HepG2 (cell line): Measurements from ENCODE around the gene PIEZO2. TPM values are rescaled to one million over a fixed set of nuclear protein-coding genes. Genes with fewer than 3 reads are reported as not detected.

Experiments
- ATAC-seq: fragments of 200-7000 bp; cut with Tn5 transposase; 3 replicates; pipeline ENCODE4 v1.9.1; 2020; ENCODE audit warnings: mild to moderate bottlenecking, moderate library complexity
- BruUV-seq: library from RNA; stranded (reverse); fragments of 400-500 nt; replicated peaks from 2 replicates; lab custom pipeline; 2021; lab: Mats Ljungman, UMichigan
- CTCF ChIA-PET: fragments of 300-600 bp; formaldehyde crosslinking; extraction: SDS; loops from one replicate; lab custom pipeline; 2021; ENCODE audit warnings: low total read pairs, inconsistent platforms, low intra/inter-chr PET ratio; lab: Yijun Ruan, JAX
- POLR2A ChIA-PET: fragments of 350-600 bp; sonication (Branson Sonifier 250); formaldehyde crosslinking; loops from one replicate; lab custom pipeline; 2020; ENCODE audit warnings: antibody characterized with exemption, inconsistent platforms; lab: Yijun Ruan, JAX
- DNase-seq: peaks from one replicate; pipeline ENCODE4 v3.0.0-alpha.2; 2015; ENCODE audit warnings: low spot score
- FAIRE-seq: peaks from 3 replicates; lab custom pipeline; 2011; peaks lifted over from hg19 to GRCh38; lab: Jason Lieb, UNC
- H2AFZ ChIP-seq: one replicate; pipeline ENCODE4 v1.6.1; 2011; ENCODE audit warnings: low read length, inconsistent platforms
- H3K27ac ChIP-seq: fragments of 300-600 bp; 3 replicates; pipeline ENCODE4 v1.8.0; 2011; ENCODE audit warnings: mixed run types, mild to moderate bottlenecking, mixed read lengths, low read length, inconsistent platforms; ENCODE audit not compliant: insufficient read depth; ENCODE audit errors: extremely low read length
- H3K27me3 ChIP-seq, 2 experiments: fragments of 200-600 bp in 1 of 2; 2 replicates in 1 of 2; 3 replicates in 1 of 2; pipeline versions ENCODE4 v1.6.0 to v1.8.0; 2011; ENCODE audit warnings: low read length in 2 of 2, mild to moderate bottlenecking in 2 of 2, moderate library complexity in 2 of 2, inconsistent platforms in 1 of 2; ENCODE audit not compliant: insufficient read depth in 2 of 2, control insufficient read depth in 1 of 2
- H3K36me3 ChIP-seq, 2 experiments: fragments of 200-600 bp in 1 of 2; replicated peaks in 1 of 2; 2 replicates in 1 of 2; 3 replicates in 1 of 2; pipeline versions ENCODE4 v1.5.1 to v1.8.0; 2011; ENCODE audit warnings: low read length in 2 of 2, inconsistent platforms in 1 of 2; ENCODE audit not compliant: insufficient read depth in 2 of 2, control insufficient read depth in 1 of 2
- H3K4me1 ChIP-seq: 2 replicates; pipeline ENCODE4 v1.5.1; 2012; ENCODE audit warnings: low read length, inconsistent platforms; ENCODE audit not compliant: insufficient read depth
- H3K4me2 ChIP-seq: 2 replicates; pipeline ENCODE4 v1.6.0; 2011; ENCODE audit warnings: low read depth, low read length, inconsistent platforms
- H3K4me3 ChIP-seq, 3 experiments: fragments of 200-600 bp in 1 of 3; sonication (generic), shearing (Covaris generic) in 1 of 3; replicated peaks in 1 of 3; 2 replicates each; pipeline ENCODE4 v1.5.1; 2011 to 2016; ENCODE audit warnings: low read length in 3 of 3, inconsistent platforms in 2 of 3, low read depth in 2 of 3, mild to moderate bottlenecking in 2 of 3, control low read depth in 1 of 3, mixed read lengths in 1 of 3; ENCODE audit not compliant: insufficient read depth in 1 of 3
- H3K79me2 ChIP-seq: one replicate; pipeline ENCODE4 v1.6.1; 2011; ENCODE audit warnings: low read length, inconsistent platforms; ENCODE audit not compliant: insufficient read depth
- H3K9ac ChIP-seq: 2 replicates; pipeline ENCODE4 v1.6.0; 2011; ENCODE audit warnings: mild to moderate bottlenecking, low read depth, low read length, inconsistent platforms; ENCODE audit not compliant: insufficient read depth
- H3K9me3 ChIP-seq: 2 replicates; pipeline ENCODE4 v1.5.1; 2012; ENCODE audit warnings: mild to moderate bottlenecking, low read length
- H4K20me1 ChIP-seq: 2 replicates; pipeline ENCODE4 v1.6.0; 2011; ENCODE audit warnings: inconsistent platforms, mild to moderate bottlenecking, low read length, moderate library complexity; ENCODE audit not compliant: insufficient read depth
- AHDC1 ChIP-seq: sonication (generic); formaldehyde crosslinking; IDR thresholded peaks from 2 replicates; pipeline ENCODE4 v1.5.1; 2020; ENCODE audit warnings: mild to moderate bottlenecking, missing genetic modification reagents, borderline replicate concordance
- CENPBD1 ChIP-seq: sonication (generic); formaldehyde crosslinking; IDR thresholded peaks from 2 replicates; pipeline ENCODE4 v1.8.0; 2022; ENCODE audit warnings: missing genetic modification reagents, low read depth, mild to moderate bottlenecking, borderline replicate concordance
- FUBP1 ChIP-seq: sonication (generic); formaldehyde crosslinking; IDR thresholded peaks from 2 replicates; pipeline ENCODE4 v1.5.1; 2020; ENCODE audit warnings: missing genetic modification reagents, mild to moderate bottlenecking, borderline replicate concordance
- HBP1 ChIP-seq: IDR thresholded peaks from 2 replicates; pipeline ENCODE4 v1.6.1; 2016; ENCODE audit warnings: low read depth, control low read depth
- KLF13 ChIP-seq: sonication (generic); formaldehyde crosslinking; IDR thresholded peaks from 2 replicates; pipeline ENCODE4 v1.4.0; 2020; ENCODE audit warnings: mild to moderate bottlenecking, missing genetic modification reagents
- KLF16 ChIP-seq, 2 experiments: sonication (generic) in 1 of 2; formaldehyde crosslinking in 1 of 2; IDR thresholded peaks; 2 replicates each; pipeline versions ENCODE4 v1.6.1 to v1.8.0; 2016 to 2023; ENCODE audit warnings: missing genetic modification reagents in 2 of 2, missing compliant biosample characterization in 1 of 2
- MYC ChIP-seq: sonication (generic); formaldehyde crosslinking; IDR thresholded peaks from 2 replicates; pipeline ENCODE4 v1.9.0; 2021; ENCODE audit warnings: missing genetic modification reagents, borderline replicate concordance
- NCOA5 ChIP-seq: sonication (generic); formaldehyde crosslinking; IDR thresholded peaks from 2 replicates; pipeline ENCODE4 v1.4.0; 2020; ENCODE audit warnings: missing genetic modification reagents
- NR2F1 ChIP-seq, 2 experiments: fragments of 450-650 bp in 1 of 2; formaldehyde crosslinking in 1 of 2; IDR thresholded peaks; 2 replicates each; pipeline versions ENCODE4 v1.5.0 to v1.6.1; 2016 to 2020; ENCODE audit warnings: mild to moderate bottlenecking in 1 of 2, missing compliant biosample characterization in 1 of 2, missing genetic modification reagents in 1 of 2, moderate library complexity in 1 of 2
- RELA ChIP-seq: sonication (generic); formaldehyde crosslinking; IDR thresholded peaks from 2 replicates; pipeline ENCODE4 v1.4.0; 2020; ENCODE audit warnings: missing genetic modification reagents
- SIX4 ChIP-seq: sonication (generic); formaldehyde crosslinking; IDR thresholded peaks from 2 replicates; pipeline ENCODE4 v1.4.0; 2020; ENCODE audit warnings: missing genetic modification reagents
- WIZ ChIP-seq: sonication (generic); formaldehyde crosslinking; IDR thresholded peaks from 2 replicates; pipeline ENCODE4 v1.5.1; 2020; ENCODE audit warnings: mild to moderate bottlenecking, missing genetic modification reagents
- ZNF282 ChIP-seq: fragments of 450-650 bp; IDR thresholded peaks from 2 replicates; pipeline ENCODE4 v1.6.1; 2018; ENCODE audit not compliant: partially characterized antibody
- whole genome bisulfite sequencing: methylation state at CpG from one replicate; pipeline ENCODE4 v1.1.6; 2017; ENCODE audit warnings: low lambda C conversion rate; 5-methylcytosine and 5-hydroxymethylcytosine counted together
- in situ Hi-C: cut with HindIII; loops from 2 replicates; pipeline ENCODE4 v1.10.0; 2017; ENCODE audit warnings: low pct_unique_long_range_greater_than_20kb; ENCODE audit not compliant: extremely low pct_ligation_motif_present
- intact Hi-C: fragments of 100-400 bp; cut with micrococcal nuclease; formaldehyde crosslinking; loops from one replicate; pipeline ENCODE4 v1.10.0; 2022; ENCODE audit not compliant: unreplicated experiment
- polyA plus RNA-seq, 8 experiments: library from polyadenylated mRNA; depleted of rRNA in 3 of 8; stranded (reverse) in 7 of 8; unstranded in 1 of 8; fragments of >200 nt; fragmentation: Illumina TruSeq in 4 of 8; extraction: Trizol in 4 of 8; gene quantifications; 2 replicates each; pipeline versions ENCODE4 v1.2.1 to v1.2.3, GENCODE V29; 2011 to 2016; ENCODE audit warnings: low read depth in 4 of 8, missing spikeins in 1 of 8, mixed read lengths in 1 of 8; ENCODE audit not compliant: insufficient read depth in 1 of 8
- total RNA-seq, 5 experiments: library from RNA; depleted of rRNA; stranded (reverse); fragments of >200 nt; fragmentation: Illumina TruSeq; extraction: Trizol; gene quantifications; 2 replicates each; pipeline ENCODE4 v1.2.3, GENCODE V29; 2016; ENCODE audit warnings: low read depth in 1 of 5

The PIEZO2 gene
- total and polyA plus RNA-seq, 2 of the 13 experiments (the other 11 are each of a cell fraction or from before 2014, with no cell fraction given), result 15.2 to 27.2 TPM

DNA sequence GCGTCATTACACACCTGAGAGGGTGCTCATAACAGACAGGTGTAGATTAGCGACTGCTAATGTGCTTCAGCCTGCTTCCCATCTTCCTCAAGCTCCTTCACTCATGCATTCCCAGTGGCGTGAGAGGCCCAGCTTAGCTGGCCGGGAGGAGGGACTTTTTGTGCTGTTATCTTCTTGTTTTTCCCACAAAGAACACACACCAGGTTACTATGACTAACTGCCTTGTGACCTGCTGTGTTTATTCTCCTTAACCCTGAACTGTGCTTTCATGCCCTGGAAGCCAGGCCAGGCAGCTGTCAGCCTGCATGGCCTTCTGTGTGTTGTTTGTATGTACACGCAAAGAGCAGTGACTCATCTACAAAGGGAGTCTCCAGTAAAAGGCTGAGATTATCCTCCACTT, 143.8 kb downstream of the PIEZO2 start:
- Histone ChIP-seq H3K27ac (peak overlapping the region; percentile 93), H3K4me1 (peaks cover 74% of the 10 kb centered on the region), H3K27me3 (no peaks in the 10 kb centered on the region), H3K9me3 (no peaks in the 10 kb centered on the region), H3K36me3 (no peaks in the 10 kb centered on the region; a peak in 1 of 5 replicates), H3K79me2 (no peaks in the 10 kb centered on the region), H3K4me3 (peak overlapping the region; percentile 28 to 59 (median 52); a peak in 5 of 6 replicates), H4K20me1 (no peaks in the 10 kb centered on the region), H2AFZ (no peak overlapping the region), H3K4me2 (peak overlapping the region; percentile 79), H3K9ac (peak overlapping the region; percentile 84)
- 0% methylated on average over 5 of the region's 5 CpGs for WGBS
- intact Hi-C loops, result loop anchor here (5.0 kb wide), 1 partner anchor 103 kb away; no protein-coding TSS in a partner anchor
- peak; percentile 98 for FAIRE-seq
- ChIA-PET CTCF (interaction anchor here (1.0 kb wide), 1 partner anchor 35 kb away, joined by 3 read pairs; no protein-coding TSS in a partner anchor), POLR2A (interaction anchor here (0.6 to 1.7 kb wide), 11 partner anchors 10 to 975 kb away, joined by 3 to 18 read pairs (median 3); partner anchors contain the start of gene IMPA2)
- no TSS peak for BruUV-seq
- in situ Hi-C loops, result no loop called here
- peak; percentile 99 for ATAC-seq
- peak; percentile 99 for DNase-seq
- TF ChIP-seq FUBP1, result no peak
- no peak for TF ChIP-seq NCOA5 (CRISPR knock-in tag)
- peak; percentile 97 for TF ChIP-seq NR2F1 (CRISPR knock-in tag; IDR thresholded peaks at IDR 0.05)
- TF ChIP-seq KLF16 (CRISPR knock-in tag; IDR thresholded peaks at IDR 0.05), result peak in 1 of 2 experiments; percentile 83; a peak in 1 of 4 replicates
- no peak for TF ChIP-seq CENPBD1 (CRISPR knock-in tag)
- no peak for TF ChIP-seq WIZ (CRISPR knock-in tag)
- TF ChIP-seq ZNF282, result no peak
- TF ChIP-seq SIX4, result peak; percentile 64; the same call in 1 of the 2 replicates
- TF ChIP-seq AHDC1 (CRISPR knock-in tag), result peak; percentile 96; the same call in 1 of the 2 replicates
- peak; percentile 36; the same call in 1 of the 2 replicates for TF ChIP-seq MYC (CRISPR knock-in tag)
- peak; percentile 74; the same call in 1 of the 2 replicates for TF ChIP-seq RELA (CRISPR knock-in tag)
- peak; percentile 60; the same call in 1 of the 2 replicates for TF ChIP-seq HBP1 (CRISPR knock-in tag)
- TF ChIP-seq KLF13 (CRISPR knock-in tag), result no peak
